ENCODE results near the gene RNASEH2C.
"Not testable (repeated sequence)": the region's sequence is repeated elsewhere in the genome, so short reads cannot be mapped to it uniquely, and the experiment has no call there.

- not testable (repeated sequence) for TF ChIP-seq POLR2A, POLR2AphosphoS5, CTCF, EP300 (IDR thresholded peaks at IDR 0.05)
These were observed 14.5 kb upstream of the RNASEH2C start for GRCh38 chr11:65735111-65735510.

Measured in suprapubic skin (tissue), 4 donors.